Activated T-cell treated with anti-CD3 and anti-CD28 coated beads, Interleukin-2, amount 50 U/mL, for 24 hours (primary cell): ENCODE results near the gene SLC38A9.

Experiments
- DNase-seq: peaks from one replicate; pipeline ENCODE4 v3.0.0-alpha.2; 2020
- H3K27ac Mint-ChIP-seq: 2 replicates; pipeline ENCODE4 v1.8.0; 2020; ENCODE audit warnings: mild to moderate bottlenecking, mixed read lengths
- H3K27me3 Mint-ChIP-seq: 2 replicates; pipeline ENCODE4 v1.8.0; 2020; ENCODE audit warnings: mixed read lengths
- H3K36me3 Mint-ChIP-seq: 2 replicates; pipeline ENCODE4 v1.8.0; 2020; ENCODE audit warnings: low read depth, mixed read lengths
- H3K4me1 Mint-ChIP-seq: 2 replicates; pipeline ENCODE4 v1.8.0; 2020; ENCODE audit warnings: low read depth, mixed read lengths
- H3K4me3 Mint-ChIP-seq: 2 replicates; pipeline ENCODE4 v1.8.0; 2020; ENCODE audit warnings: mild to moderate bottlenecking, moderate library complexity, mixed read lengths
- H3K9me3 Mint-ChIP-seq: 2 replicates; pipeline ENCODE4 v1.8.0; 2020; ENCODE audit warnings: mixed read lengths

SLC38A9 gene

DNA sequence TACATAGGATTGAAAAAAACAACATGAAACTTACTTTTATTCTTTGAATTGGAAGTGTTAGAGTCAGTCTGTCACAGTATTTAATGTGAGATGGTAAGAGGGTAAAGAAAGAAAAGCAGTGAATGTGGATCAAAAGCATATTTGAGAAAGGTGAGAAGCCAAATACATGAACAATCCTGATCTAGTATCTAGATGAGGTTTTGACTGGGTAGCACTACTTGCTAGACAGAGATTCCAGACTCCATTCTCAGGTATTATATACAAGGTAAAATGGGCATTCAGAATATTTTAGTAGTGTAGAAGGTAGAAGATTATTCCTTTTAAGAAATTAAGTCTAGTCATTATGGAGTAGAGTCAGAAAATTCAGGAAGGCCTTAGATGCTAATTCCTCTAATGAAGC lies 62.2 kb downstream of the SLC38A9 start:
- H3K27ac Mint-ChIP-seq, result no peak overlapping the region

DNA sequence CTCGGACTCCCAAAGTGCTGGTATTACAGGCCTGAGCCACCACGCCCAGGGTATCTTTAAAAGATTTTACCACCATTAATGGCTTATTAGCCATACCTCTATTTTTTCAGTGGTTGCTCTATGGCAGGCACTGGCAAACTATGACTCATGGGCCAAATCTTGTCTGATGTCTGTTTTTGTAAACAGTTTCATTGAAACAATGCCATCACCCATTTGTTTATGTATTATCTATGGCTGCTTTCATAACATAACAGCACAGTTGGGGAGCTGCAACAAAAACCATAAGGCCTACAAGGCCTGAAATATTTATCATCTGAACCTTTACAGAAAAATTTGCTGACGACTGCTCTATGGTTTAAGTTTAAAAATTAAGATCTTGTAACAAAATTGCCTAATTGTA lies 66.8 kb downstream of the SLC38A9 start:
- no peaks in the 10 kb centered on the region for H3K27me3 Mint-ChIP-seq
- H3K9me3 Mint-ChIP-seq, result no peaks in the 10 kb centered on the region
- H3K4me3 Mint-ChIP-seq, result no peak overlapping the region
- no peak overlapping the region for H3K27ac Mint-ChIP-seq
- peaks cover 8% of the 10 kb centered on the region for H3K4me1 Mint-ChIP-seq
- peaks cover 50% of the 10 kb centered on the region for H3K36me3 Mint-ChIP-seq
- no peak for DNase-seq

More for the DNA sequence above, 62.2 kb downstream of the SLC38A9 start:
- Mint-ChIP-seq H3K27me3 (no peaks in the 10 kb centered on the region), H3K9me3 (no peaks in the 10 kb centered on the region), H3K4me3 (no peak overlapping the region), H3K4me1 (peaks cover 20% of the 10 kb centered on the region), H3K36me3 (peaks cover 62% of the 10 kb centered on the region)
- no peak for DNase-seq

- no peak overlapping the region for H3K27ac Mint-ChIP-seq
- no peak for DNase-seq
- peaks cover 21% of the 10 kb centered on the region for H3K36me3 Mint-ChIP-seq
- H3K4me1 Mint-ChIP-seq, result peaks cover 10% of the 10 kb centered on the region
- H3K9me3 Mint-ChIP-seq, result no peaks in the 10 kb centered on the region
- H3K27me3 Mint-ChIP-seq, result no peaks in the 10 kb centered on the region
- no peak overlapping the region for H3K4me3 Mint-ChIP-seq
Measured at GRCh38 chr5:55638455-55638854, 73.7 kb downstream of the SLC38A9 start.

GRCh38 chr5:55638051-55638450 lies 74.1 kb downstream of the SLC38A9 start:
- Mint-ChIP-seq H3K27ac (no peak overlapping the region), H3K4me1 (peaks cover 11% of the 10 kb centered on the region), H3K9me3 (no peaks in the 10 kb centered on the region), H3K27me3 (no peaks in the 10 kb centered on the region), H3K4me3 (no peak overlapping the region), H3K36me3 (peaks cover 20% of the 10 kb centered on the region)
- no peak for DNase-seq

DNA sequence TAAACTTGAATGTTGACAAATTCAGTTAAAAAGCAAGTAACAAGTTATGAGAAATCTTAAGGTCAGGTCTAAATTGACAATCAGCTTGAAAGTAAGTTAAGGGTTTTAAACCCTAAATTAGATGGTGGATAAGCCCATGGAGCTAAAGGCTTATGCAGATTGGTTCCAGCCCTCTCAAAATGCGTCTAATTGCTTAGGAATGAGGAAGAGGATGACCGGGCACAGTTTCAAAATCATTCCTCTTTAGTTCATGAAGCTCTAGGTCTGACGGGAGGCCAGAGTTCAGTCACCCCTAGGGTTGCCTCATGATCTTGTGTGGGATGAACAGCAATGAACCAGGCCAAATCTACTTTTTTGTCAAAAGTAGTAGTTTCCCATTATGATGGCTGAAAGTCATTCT lies 75.4 kb downstream of the SLC38A9 start:
- Mint-ChIP-seq H3K27ac (no peak overlapping the region), H3K9me3 (no peaks in the 10 kb centered on the region), H3K4me1 (peaks cover 11% of the 10 kb centered on the region), H3K27me3 (no peaks in the 10 kb centered on the region), H3K4me3 (no peak overlapping the region), H3K36me3 (peaks cover 26% of the 10 kb centered on the region)
- no peak for DNase-seq

DNA sequence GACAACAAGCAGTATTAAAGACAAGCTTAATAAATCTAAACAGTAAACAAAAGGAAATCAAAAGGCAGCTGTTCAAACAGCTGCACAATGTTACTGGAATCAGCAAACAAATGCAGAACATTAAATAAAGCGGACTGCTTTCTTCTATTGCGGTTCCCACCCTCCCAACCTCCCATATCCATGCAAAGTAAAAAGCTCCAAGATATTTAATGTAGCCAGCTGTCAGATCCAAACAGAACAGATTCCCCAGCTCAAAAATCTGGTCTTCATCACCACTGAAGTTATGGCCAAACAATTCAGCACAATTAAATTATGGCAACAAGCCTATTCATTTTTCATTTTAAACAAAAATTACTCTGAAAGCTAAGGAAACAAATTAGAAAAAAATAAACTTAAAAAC lies 75.9 kb downstream of the SLC38A9 start:
- no peak overlapping the region for H3K4me3 Mint-ChIP-seq
- DNase-seq, result no peak
- H3K27ac Mint-ChIP-seq, result no peak overlapping the region

DNA sequence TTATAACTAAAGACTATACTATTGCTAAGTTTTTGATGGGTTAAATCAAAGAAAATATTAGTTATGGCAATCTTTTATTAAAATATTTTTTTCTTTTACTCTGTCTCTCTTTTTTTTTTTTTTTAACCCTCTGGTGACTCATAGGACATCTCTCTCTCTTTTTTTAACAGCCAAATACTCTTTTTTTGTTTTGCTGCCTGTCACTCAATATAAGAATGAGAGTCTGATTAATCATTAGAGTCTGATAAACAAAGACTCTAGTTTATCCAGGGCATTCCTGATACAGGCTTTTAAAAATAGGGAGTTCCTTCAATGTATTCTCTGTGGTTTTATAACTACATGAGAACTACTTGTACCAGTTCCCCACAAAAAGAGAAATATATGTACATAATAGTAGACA lies 77.3 kb downstream of the SLC38A9 start:
- Mint-ChIP-seq H3K27ac (no peak overlapping the region), H3K27me3 (no peaks in the 10 kb centered on the region), H3K4me1 (peaks cover 11% of the 10 kb centered on the region), H3K36me3 (peaks cover 25% of the 10 kb centered on the region), H3K9me3 (no peaks in the 10 kb centered on the region), H3K4me3 (no peak overlapping the region)
- DNase-seq, result no peak

More for the DNA sequence above, 75.9 kb downstream of the SLC38A9 start:
- H3K36me3 Mint-ChIP-seq, result peaks cover 26% of the 10 kb centered on the region
- peaks cover 11% of the 10 kb centered on the region for H3K4me1 Mint-ChIP-seq
- H3K27me3 Mint-ChIP-seq, result no peaks in the 10 kb centered on the region
- no peaks in the 10 kb centered on the region for H3K9me3 Mint-ChIP-seq

DNA sequence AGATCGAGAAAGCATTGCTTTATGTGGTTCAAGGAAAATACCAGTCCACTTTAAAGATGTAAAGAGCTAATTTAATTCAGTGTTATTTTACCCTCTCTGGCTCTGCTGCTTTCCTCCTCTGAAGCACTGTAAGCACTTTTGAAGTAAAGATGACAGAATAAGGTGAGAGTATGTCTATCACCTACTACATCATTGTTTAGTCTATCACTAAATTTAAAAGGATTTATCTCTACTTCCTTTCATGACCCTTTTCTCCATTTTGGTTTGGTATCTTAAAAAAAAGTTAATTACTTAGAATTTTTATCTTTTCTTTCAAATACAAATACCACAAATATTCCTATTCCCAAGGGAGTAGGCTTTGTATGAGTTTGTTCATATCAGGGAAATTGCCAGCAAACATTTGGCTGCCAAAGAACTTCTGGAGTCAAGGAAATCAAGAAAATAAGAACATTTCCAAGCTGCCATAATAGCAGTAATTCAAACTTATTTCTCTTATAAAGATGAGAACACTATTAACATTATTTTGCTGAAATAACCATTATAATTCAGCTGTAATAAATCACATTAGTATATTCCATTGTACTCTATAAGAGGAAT lies 77.8 kb downstream of the SLC38A9 start:
- no peak overlapping the region for H3K27ac Mint-ChIP-seq
- no peaks in the 10 kb centered on the region for H3K27me3 Mint-ChIP-seq
- H3K4me3 Mint-ChIP-seq, result no peak overlapping the region
- H3K36me3 Mint-ChIP-seq, result peaks cover 27% of the 10 kb centered on the region
- H3K4me1 Mint-ChIP-seq, result peaks cover 11% of the 10 kb centered on the region
- no peaks in the 10 kb centered on the region for H3K9me3 Mint-ChIP-seq
- DNase-seq, result no peak

DNA sequence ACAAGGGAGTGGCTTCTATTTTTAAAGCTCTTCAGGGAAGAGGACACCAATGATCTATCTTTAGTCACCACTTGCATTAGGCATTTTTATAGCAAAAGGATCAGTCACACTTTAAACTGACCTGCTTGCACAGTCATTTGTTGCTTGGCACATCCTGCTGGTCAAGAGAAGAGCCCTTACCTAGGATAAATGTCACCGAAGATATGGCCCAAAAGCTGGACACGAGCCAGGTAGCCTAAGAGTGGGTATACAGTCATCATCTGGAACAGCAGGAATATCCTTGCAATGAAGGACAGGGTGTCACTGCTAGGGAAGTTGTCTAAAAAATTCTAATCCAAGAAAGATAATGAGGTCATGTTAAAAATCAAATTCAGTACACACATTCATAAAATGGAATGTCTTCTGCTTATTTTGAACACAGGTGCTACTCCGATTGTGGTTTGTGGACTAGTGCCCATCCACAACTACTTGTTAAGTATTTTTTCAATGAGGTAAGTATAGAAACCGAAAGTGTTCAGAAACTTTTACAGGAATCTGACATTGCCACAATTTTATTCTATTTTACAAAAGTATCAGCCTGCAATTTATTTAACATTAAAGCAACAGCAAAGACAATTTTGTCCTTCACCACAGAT lies 78.4 kb downstream of the SLC38A9 start:
- no peak for DNase-seq
- Mint-ChIP-seq H3K27me3 (no peaks in the 10 kb centered on the region), H3K9me3 (no peaks in the 10 kb centered on the region), H3K27ac (no peak overlapping the region), H3K36me3 (peaks cover 24% of the 10 kb centered on the region), H3K4me1 (peaks cover 11% of the 10 kb centered on the region), H3K4me3 (no peak overlapping the region)

DNA sequence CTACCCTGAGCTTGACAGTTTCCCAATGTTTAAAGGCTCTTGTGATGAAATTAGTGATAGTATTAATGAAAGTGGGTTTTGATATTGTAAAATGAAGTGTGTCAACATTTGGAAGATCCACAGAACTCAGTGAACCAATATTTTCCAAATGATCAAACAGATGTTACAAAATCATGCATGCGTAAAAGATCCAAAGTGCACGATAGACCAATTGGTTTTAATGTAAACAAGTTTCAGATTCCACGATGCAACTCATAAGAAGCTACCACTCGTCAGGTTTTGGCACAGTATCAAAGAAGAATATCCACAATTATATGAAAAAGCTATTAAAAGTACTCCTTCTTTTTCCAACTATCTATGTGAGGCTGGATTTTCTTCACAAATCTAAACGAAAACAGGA lies 82.3 kb downstream of the SLC38A9 start:
- H3K36me3 Mint-ChIP-seq, result peaks cover 25% of the 10 kb centered on the region
- peaks cover 11% of the 10 kb centered on the region for H3K4me1 Mint-ChIP-seq
- H3K4me3 Mint-ChIP-seq, result no peak overlapping the region
- no peaks in the 10 kb centered on the region for H3K27me3 Mint-ChIP-seq
- no peak overlapping the region for H3K27ac Mint-ChIP-seq
- DNase-seq, result no peak
- no peaks in the 10 kb centered on the region for H3K9me3 Mint-ChIP-seq

DNA sequence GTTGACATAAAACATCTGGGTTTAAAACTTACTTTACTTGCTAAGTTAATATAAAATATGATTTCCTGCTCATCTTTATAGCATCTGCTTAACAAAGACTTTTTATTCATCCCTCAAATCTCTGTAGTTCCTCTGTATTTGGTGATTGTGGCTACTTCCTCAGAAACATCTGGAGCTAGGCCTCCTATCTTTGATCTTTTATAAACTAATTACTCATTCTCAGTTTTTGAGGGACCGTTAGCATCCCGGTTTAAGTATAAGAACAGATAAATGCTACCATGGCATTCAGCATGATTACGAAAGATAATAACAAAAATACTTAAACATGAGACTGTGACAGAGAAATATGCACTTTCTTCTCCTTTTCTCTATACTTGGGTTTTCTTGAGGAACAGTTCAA lies 85.3 kb downstream of the SLC38A9 start:
- Mint-ChIP-seq H3K27ac (no peak overlapping the region), H3K36me3 (peaks cover 14% of the 10 kb centered on the region), H3K27me3 (no peaks in the 10 kb centered on the region), H3K4me1 (peaks cover 1% of the 10 kb centered on the region), H3K4me3 (no peak overlapping the region), H3K9me3 (no peaks in the 10 kb centered on the region)
- DNase-seq, result no peak

- Mint-ChIP-seq H3K36me3 (peaks cover 9% of the 10 kb centered on the region), H3K27ac (no peak overlapping the region), H3K9me3 (no peaks in the 10 kb centered on the region), H3K4me1 (peaks cover 1% of the 10 kb centered on the region), H3K27me3 (no peaks in the 10 kb centered on the region), H3K4me3 (no peak overlapping the region)
- no peak for DNase-seq
Measured at GRCh38 chr5:55625913-55626312, 86.2 kb downstream of the SLC38A9 start.

GRCh38 chr5:55625589-55625909 lies 86.6 kb downstream of the SLC38A9 start:
- peaks cover 1% of the 10 kb centered on the region for H3K4me1 Mint-ChIP-seq
- no peak for DNase-seq
- H3K27me3 Mint-ChIP-seq, result no peaks in the 10 kb centered on the region
- H3K27ac Mint-ChIP-seq, result no peak overlapping the region
- H3K9me3 Mint-ChIP-seq, result no peaks in the 10 kb centered on the region
- peaks cover 9% of the 10 kb centered on the region for H3K36me3 Mint-ChIP-seq
- H3K4me3 Mint-ChIP-seq, result no peak overlapping the region

GRCh38 chr5:55624841-55625588 lies 87.1 kb downstream of the SLC38A9 start:
- DNase-seq, result no peak
- Mint-ChIP-seq H3K27ac (no peak overlapping the region), H3K9me3 (no peaks in the 10 kb centered on the region), H3K36me3 (peaks cover 8% of the 10 kb centered on the region), H3K4me3 (no peak overlapping the region), H3K27me3 (no peaks in the 10 kb centered on the region), H3K4me1 (peaks cover 1% of the 10 kb centered on the region)

- H3K4me1 Mint-ChIP-seq, result peaks cover 1% of the 10 kb centered on the region
- H3K27ac Mint-ChIP-seq, result no peak overlapping the region
- H3K27me3 Mint-ChIP-seq, result no peaks in the 10 kb centered on the region
- DNase-seq, result no peak
- H3K36me3 Mint-ChIP-seq, result peaks cover 5% of the 10 kb centered on the region
- no peak overlapping the region for H3K4me3 Mint-ChIP-seq
- H3K9me3 Mint-ChIP-seq, result no peaks in the 10 kb centered on the region
Measured at GRCh38 chr5:55623789-55624188, 88.3 kb downstream of the SLC38A9 start.
